Heart left ventricle (tissue), 16 donors: ENCODE results near the gene TECPR1. TPM values are rescaled to one million over a fixed set of nuclear protein-coding genes. Genes with fewer than 3 reads are reported as not detected.
A peak's percentile ranks its signal among the peaks of the same experiment; 100 is the strongest.

Experiments used
- ATAC-seq, 4 donors: fragments of 200-7000 bp; cut with Tn5 transposase; one replicate each; pipeline ENCODE4 v1.9.1; 2020 to 2022; ENCODE audit warnings: moderate library complexity in 4 of 4, mild to moderate bottlenecking in 3 of 4, moderate number of reproducible peaks in 1 of 4
- DNase-seq, 5 donors: peaks; one replicate each; pipeline ENCODE4 v3.0.0-alpha.2; 2020
- H3K27ac ChIP-seq, 12 donors: fragments of 200-600 bp; sonication (generic) in 4 of 12; one replicate each; pipeline versions ENCODE4 v1.5.0 to v1.8.0; 2016 to 2022; ENCODE audit warnings: mild to moderate bottlenecking in 2 of 12
- H3K27me3 ChIP-seq, 9 donors: fragments of 200-600 bp; sonication (generic) in 2 of 9; one replicate each; pipeline versions ENCODE4 v1.5.1 to v1.8.0; 2016 to 2022; ENCODE audit warnings: mild to moderate bottlenecking in 3 of 9
- H3K36me3 ChIP-seq, 9 donors: fragments of 200-600 bp; sonication (generic) in 2 of 9; one replicate each; pipeline versions ENCODE4 v1.5.0 to v1.8.0; 2018 to 2022; ENCODE audit warnings: mild to moderate bottlenecking in 2 of 9
- H3K4me1 ChIP-seq, 12 donors: fragments of 200-600 bp; sonication (generic) in 4 of 12; one replicate each; pipeline versions ENCODE4 v1.5.0 to v1.8.0; 2016 to 2022; ENCODE audit warnings: mild to moderate bottlenecking in 3 of 12
- H3K4me3 ChIP-seq, 12 donors: fragments of 200-600 bp; sonication (generic) in 4 of 12; one replicate each; pipeline versions ENCODE4 v1.5.0 to v1.8.0; 2017 to 2022; ENCODE audit warnings: mild to moderate bottlenecking in 9 of 12, moderate library complexity in 4 of 12
- H3K9me3 ChIP-seq, 12 donors: fragments of 200-600 bp; sonication (generic) in 4 of 12; one replicate each; pipeline versions ENCODE4 v1.5.0 to v1.8.0; 2016 to 2022; ENCODE audit warnings: mild to moderate bottlenecking in 1 of 12
- POLR2A ChIP-seq, 2 donors: fragments of 450-650 bp; IDR thresholded peaks; one replicate each; pipeline ENCODE4 v1.6.1; 2017; ENCODE audit warnings: antibody characterized with exemption in 2 of 2, mild to moderate bottlenecking in 2 of 2, moderate library complexity in 2 of 2
- WGBS, 4 donors: extraction: QIAGEN DNeasy Blood & Tissue Kit in 2 of 4; methylation state at CpG; one replicate each; pipeline versions ENCODE4 v1.1.5 to v1.1.7; 2013 to 2018; 5-methylcytosine and 5-hydroxymethylcytosine counted together
- intact Hi-C, 10 donors: fragments of 100-400 bp; cut with DNase I; formaldehyde crosslinking; loops; one replicate each; pipeline versions ENCODE4 v1.11.1 to v1.14.2; 2022
- polyA plus RNA-seq, 2 donors: library from polyadenylated mRNA; stranded (reverse); fragments of 200-250 nt; gene quantifications; one replicate each; pipeline ENCODE4 v1.2.3, GENCODE V29; 2013
- total RNA-seq, 9 donors: library from RNA; depleted of rRNA in 2 of 9; stranded (reverse); fragments of >200 nt in 2 of 9; fragmentation: NEBNext Ultra II Directional in 3 of 9; extraction: Animal tissue kit (Norgen Biotek cat#: 25700) in 3 of 9; gene quantifications; one replicate each; pipeline versions ENCODE4 v1.1.0 to v1.2.4, GENCODE V29; 2016 to 2023
- TF ChIP-seq, protein P1 (sequence below), 12 donors: fragments of 200-600 bp; sonication (generic) in 4 of 12; IDR thresholded peaks; one replicate each; pipeline versions ENCODE4 v1.5.0 to v1.8.0; 2018 to 2022; ENCODE audit warnings: antibody characterized with exemption in 12 of 12, mild to moderate bottlenecking in 5 of 12
- donor health status: ischemic (EF 13 %, LVEDD 7.1; RV severe dilation, severe dysfunction).
- donor health status: healthy with polysubstance abuse.
- donor health status: DM: no; HTN: yes; CAD: no.
- donor health status: DM: no; HTN: no; CAD: no.
- donor health status: ischemic (EF 25% LVEDD 6.9; RV normal size, moderate dysfunction).
- donor health status: ischemic (EF 25% LVEDD 5.7; RV mildly dilated, moderate dysfunction).
- donor health status: healthy.
- donor health status: DM: yes; HTN: yes; CAD: no.
- donor health status: ischemic (EF 35%, LVEDD 5.7; RV mildly dilated, moderate dysfunction).
- donor health status: nonischemic (EF 11% LVEDD 7.7; RV severe dilation, severe dysfunction).
- donor health status: DM: yes; HTN: yes; CAD: no.
- donor health status: PGD.
- donor health status: ischemic (EF 29% LVEDD 5.4; RV normal size, mild dysfunction).
- donor health status: nonischemic (EF 23%, LVEDD 6.1; RV moderate dilation, normal function).

TECPR1 gene
- total and polyA plus RNA-seq, 11 donors = 10.9 to 33.0 (median 22.7) TPM

GRCh38 chr7:98170966-98171365, 81.1 kb downstream of the TECPR1 start:
- 92 to 95% (median 95%) methylated on average over 8 of the region's 8 CpGs for WGBS, 4 donors

DNA sequence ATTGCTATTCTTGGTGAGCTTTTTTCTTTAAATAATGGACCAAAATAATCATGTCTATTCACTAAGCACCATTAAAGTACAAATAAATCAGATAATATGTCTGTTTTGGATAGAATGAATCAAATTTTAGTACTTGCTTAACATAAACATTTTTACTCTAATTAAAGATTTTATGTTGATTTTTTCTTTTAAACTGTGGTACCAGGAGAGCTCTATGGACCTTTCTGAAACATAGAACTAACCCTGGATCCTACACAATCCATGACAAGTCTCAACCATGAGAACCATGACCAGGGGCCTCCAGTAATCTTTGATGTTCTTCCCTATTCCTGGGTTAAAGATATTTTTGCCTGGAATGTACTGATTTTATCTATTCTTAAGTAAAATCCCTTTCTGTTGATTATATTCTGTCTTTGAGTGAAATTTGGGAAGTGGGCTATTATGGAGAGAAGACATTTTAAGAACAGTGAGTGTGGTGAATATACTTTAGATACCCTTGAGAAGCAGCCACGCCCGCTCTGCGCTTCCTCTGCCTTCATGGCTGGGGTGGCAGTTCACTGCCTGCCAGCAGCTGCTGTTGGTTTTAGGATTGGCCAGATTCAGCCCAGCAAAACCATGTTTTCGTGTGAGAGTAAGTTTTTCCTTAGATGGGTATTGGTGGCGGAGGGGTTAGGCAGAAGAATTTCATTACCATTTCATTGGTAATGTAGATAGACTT, 83.0 kb downstream of the TECPR1 start:
- intact Hi-C loops = loop anchor here (1.0 to 5.0 kb wide), 6 partner anchors 62 to 148 kb away; partner anchors contain the start of gene LMTK2 (in 7 of the 10)
- Histone ChIP-seq H3K9me3 (no peaks in the 10 kb centered on the region), H3K4me1 (peaks cover 0 to 12% (median 2%) of the 10 kb centered on the region in 12 donors), H3K27ac (no peak overlapping the region), H3K4me3 (no peak overlapping the region), H3K36me3 (peaks cover 0 to 29% (median 17%) of the 10 kb centered on the region in 9 donors), H3K27me3 (no peaks in the 10 kb centered on the region)
- 89 to 95% (median 92%) methylated on average over 5 of the region's 5 CpGs for WGBS, 4 donors
- ATAC-seq = no peak
- TF ChIP-seq POLR2A (IDR thresholded peaks at IDR 0.05) = no peak
- TF ChIP-seq, protein P1, sequence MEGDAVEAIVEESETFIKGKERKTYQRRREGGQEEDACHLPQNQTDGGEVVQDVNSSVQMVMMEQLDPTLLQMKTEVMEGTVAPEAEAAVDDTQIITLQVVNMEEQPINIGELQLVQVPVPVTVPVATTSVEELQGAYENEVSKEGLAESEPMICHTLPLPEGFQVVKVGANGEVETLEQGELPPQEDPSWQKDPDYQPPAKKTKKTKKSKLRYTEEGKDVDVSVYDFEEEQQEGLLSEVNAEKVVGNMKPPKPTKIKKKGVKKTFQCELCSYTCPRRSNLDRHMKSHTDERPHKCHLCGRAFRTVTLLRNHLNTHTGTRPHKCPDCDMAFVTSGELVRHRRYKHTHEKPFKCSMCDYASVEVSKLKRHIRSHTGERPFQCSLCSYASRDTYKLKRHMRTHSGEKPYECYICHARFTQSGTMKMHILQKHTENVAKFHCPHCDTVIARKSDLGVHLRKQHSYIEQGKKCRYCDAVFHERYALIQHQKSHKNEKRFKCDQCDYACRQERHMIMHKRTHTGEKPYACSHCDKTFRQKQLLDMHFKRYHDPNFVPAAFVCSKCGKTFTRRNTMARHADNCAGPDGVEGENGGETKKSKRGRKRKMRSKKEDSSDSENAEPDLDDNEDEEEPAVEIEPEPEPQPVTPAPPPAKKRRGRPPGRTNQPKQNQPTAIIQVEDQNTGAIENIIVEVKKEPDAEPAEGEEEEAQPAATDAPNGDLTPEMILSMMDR (IDR thresholded peaks at IDR 0.05) = peak in 2 of 12 donors; percentile 1 to 30
- DNase-seq = no peak

More at GRCh38 chr7:98170966-98171365, 81.1 kb downstream of the TECPR1 start:
- H3K27ac ChIP-seq = no peak overlapping the region
- ATAC-seq = no peak
- H3K4me3 ChIP-seq = no peak overlapping the region
- H3K4me1 ChIP-seq = peaks cover 0 to 14% (median 1%) of the 10 kb centered on the region in 12 donors
- H3K27me3 ChIP-seq = no peaks in the 10 kb centered on the region
- peaks cover 0 to 48% (median 29%) of the 10 kb centered on the region in 9 donors for H3K36me3 ChIP-seq
- H3K9me3 ChIP-seq = no peaks in the 10 kb centered on the region
- DNase-seq = no peak
- TF ChIP-seq, protein P1 (IDR thresholded peaks at IDR 0.05) = no peak
- no peak for TF ChIP-seq POLR2A (IDR thresholded peaks at IDR 0.05)
- intact Hi-C loops = no loop called here

DNA sequence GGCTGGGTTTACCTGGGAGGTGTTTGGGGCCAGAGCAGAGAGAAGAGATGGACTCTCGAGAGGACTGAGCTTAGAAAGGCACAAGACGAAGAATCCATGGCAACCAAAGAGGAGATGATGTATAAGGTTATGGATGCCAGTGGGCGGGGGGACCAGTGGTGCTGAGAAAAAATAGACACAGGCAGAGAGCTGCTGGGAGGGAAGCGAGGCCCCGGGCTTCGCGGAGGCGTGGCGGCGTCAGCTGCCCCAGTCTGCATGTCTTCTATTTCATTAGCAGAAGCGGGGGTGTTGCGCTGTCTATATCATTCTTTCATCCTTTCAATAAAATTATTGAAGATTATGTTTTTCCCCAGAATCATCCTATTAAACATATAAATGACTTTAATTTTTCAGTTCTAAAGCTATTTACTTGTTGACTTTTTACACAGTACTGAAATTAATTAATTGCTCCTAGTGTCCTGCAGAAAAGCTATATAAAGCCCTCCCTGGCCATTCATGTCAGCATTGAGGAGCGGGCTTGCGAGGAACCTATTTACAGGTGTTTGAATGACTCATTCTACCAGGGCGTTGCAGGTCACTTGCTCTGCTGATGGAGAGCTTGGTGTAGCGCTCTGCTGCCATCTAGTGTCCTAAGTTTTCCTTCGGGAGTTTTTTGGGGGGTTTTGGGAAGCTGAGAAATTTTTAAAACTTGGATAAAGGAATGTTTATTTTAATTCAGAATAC, 83.7 kb downstream of the TECPR1 start:
- DNase-seq (peak in 2 of 5 donors; percentile 44 to 50), ATAC-seq (peak in 3 of 4 donors; percentile 48 to 68 (median 67))
- WGBS, 4 donors = 60 to 68% (median 65%) methylated on average over 17 of the region's 17 CpGs
- no peaks in the 10 kb centered on the region for H3K27me3 ChIP-seq
- no peak for TF ChIP-seq POLR2A (IDR thresholded peaks at IDR 0.05)
- TF ChIP-seq, protein P1 (IDR thresholded peaks at IDR 0.05) = peak; percentile 57 to 93 (median 84)
- H3K4me3 ChIP-seq = no peak overlapping the region
- no peak overlapping the region for H3K27ac ChIP-seq
- intact Hi-C loops = loop anchor here (1.0 to 5.0 kb wide), 6 partner anchors 61 to 148 kb away; partner anchors contain the start of gene LMTK2 (in 7 of the 10)
- peaks cover 0 to 23% (median 17%) of the 10 kb centered on the region in 9 donors for H3K36me3 ChIP-seq
- no peaks in the 10 kb centered on the region for H3K9me3 ChIP-seq
- peaks cover 0 to 16% (median 5%) of the 10 kb centered on the region in 12 donors for H3K4me1 ChIP-seq

DNA sequence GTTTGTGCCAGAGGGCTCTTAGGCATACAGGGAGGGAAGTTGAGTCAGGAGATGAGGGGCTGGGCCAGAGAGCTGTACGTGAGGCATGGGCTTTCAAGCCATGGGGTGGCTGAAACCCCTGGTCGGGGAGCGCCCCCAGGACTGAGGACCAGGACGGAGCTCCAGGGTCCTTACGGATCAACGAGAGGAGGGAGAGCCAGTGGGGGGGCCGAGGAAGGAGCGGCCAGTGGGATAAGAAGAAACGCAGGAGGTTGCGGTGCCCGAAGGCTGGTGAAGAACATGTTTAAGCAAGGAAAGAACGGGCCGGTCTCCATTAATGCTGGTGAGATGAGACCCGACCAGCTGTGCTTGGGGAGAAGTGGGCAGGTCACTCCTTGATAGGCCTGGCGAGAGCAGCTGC, 84.4 kb downstream of the TECPR1 start:
- TF ChIP-seq, protein P1 (IDR thresholded peaks at IDR 0.05) = no peak
- no peak for TF ChIP-seq POLR2A (IDR thresholded peaks at IDR 0.05)
- intact Hi-C loops = loop anchor here (1.0 to 5.0 kb wide), 8 partner anchors 60 to 147 kb away; partner anchors contain the start of gene LMTK2 (in 8 of the 10)
- Histone ChIP-seq H3K27ac (no peak overlapping the region), H3K9me3 (no peaks in the 10 kb centered on the region), H3K4me1 (peaks cover 0 to 20% (median 8%) of the 10 kb centered on the region in 12 donors), H3K27me3 (no peaks in the 10 kb centered on the region), H3K36me3 (peaks cover 0 to 17% (median 13%) of the 10 kb centered on the region in 9 donors), H3K4me3 (no peak overlapping the region)
- ATAC-seq (no peak), DNase-seq (no peak)
- WGBS, 4 donors = 91 to 93% (median 92%) methylated on average over 15 of the region's 15 CpGs
